SH-SY5Y (cell line): ENCODE data around the gene UNKL.

Experiments
- GATA2 ChIP-seq: IDR thresholded peaks from 2 replicates; pipeline ENCODE4 v1.6.1; 2011; ENCODE audit warnings: mild to moderate bottlenecking, low read depth, low read length
- GATA3 ChIP-seq: IDR thresholded peaks from 2 replicates; pipeline ENCODE4 v1.6.1; 2011; ENCODE audit warnings: low read depth, mild to moderate bottlenecking, low read length, moderate library complexity

DNA sequence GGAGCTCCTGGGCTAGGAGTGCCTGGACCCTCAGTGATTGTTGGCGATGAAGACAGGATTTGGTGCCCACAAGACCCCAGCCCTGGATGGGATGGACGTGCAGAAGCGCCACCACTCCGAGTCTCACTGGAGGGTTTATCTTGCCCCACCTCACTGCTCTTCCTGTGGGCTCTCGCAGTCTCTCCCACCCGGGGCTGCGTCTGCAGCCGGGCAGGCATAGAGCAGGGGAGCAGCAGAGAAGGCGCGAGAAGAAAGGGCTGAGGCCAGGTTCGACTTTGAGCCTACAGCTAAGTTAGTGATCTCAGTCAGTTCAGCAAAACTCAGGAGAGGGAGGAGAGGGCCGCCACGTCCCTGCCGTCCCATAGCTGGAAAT lies 98.5 kb downstream of the UNKL start:
- no peak for TF ChIP-seq GATA2
- no peak for TF ChIP-seq GATA3
